Measurements from ENCODE around the gene RYR1.

RYR1 gene

GRCh38 chr19:38429055-38429810 lies 4.3 kb upstream of the RYR1 start:
- DNase-seq: no peak

- DNase-seq: no peak
Measured at GRCh38 chr19:38429811-38430156, 3.7 kb upstream of the RYR1 start.

GRCh38 chr19:38430931-38431330 lies 2.6 kb upstream of the RYR1 start:
- no peak for DNase-seq

- DNase-seq: no peak
Measured at GRCh38 chr19:38434549-38435051, 1.1 kb downstream of the RYR1 start.

GRCh38 chr19:38437295-38437694 lies 3.8 kb downstream of the RYR1 start:
- DNase-seq: no peak

- no peak for DNase-seq
Measured at GRCh38 chr19:38437917-38438316, 4.4 kb downstream of the RYR1 start.

- no peak for DNase-seq
Measured at GRCh38 chr19:38440592-38440991, 7.1 kb downstream of the RYR1 start.

GRCh38 chr19:38441657-38442348 lies 8.3 kb downstream of the RYR1 start:
- no peak for DNase-seq

GRCh38 chr19:38442736-38443135 lies 9.2 kb downstream of the RYR1 start:
- no peak for DNase-seq

GRCh38 chr19:38443458-38443999 lies 10.0 kb downstream of the RYR1 start:
- DNase-seq: no peak

GRCh38 chr19:38444026-38444425 lies 10.5 kb downstream of the RYR1 start:
- no peak for DNase-seq

GRCh38 chr19:38445362-38445761 lies 11.9 kb downstream of the RYR1 start:
- no peak for DNase-seq

GRCh38 chr19:38448225-38448624 lies 14.7 kb downstream of the RYR1 start:
- no peak for DNase-seq

GRCh38 chr19:38449518-38449917 lies 16.0 kb downstream of the RYR1 start:
- DNase-seq: no peak

GRCh38 chr19:38451036-38451435 lies 17.5 kb downstream of the RYR1 start:
- no peak for DNase-seq

- DNase-seq: no peak
Measured at GRCh38 chr19:38451629-38452028, 18.1 kb downstream of the RYR1 start.

GRCh38 chr19:38452430-38453366 lies 19.2 kb downstream of the RYR1 start:
- peak; percentile 71 for DNase-seq

GRCh38 chr19:38453596-38453995 lies 20.1 kb downstream of the RYR1 start:
- DNase-seq: no peak

- no peak for DNase-seq
Measured at GRCh38 chr19:38455031-38455430, 21.5 kb downstream of the RYR1 start.

- DNase-seq: no peak
Measured at GRCh38 chr19:38457202-38457601, 23.7 kb downstream of the RYR1 start.

GRCh38 chr19:38457690-38458405 lies 24.4 kb downstream of the RYR1 start:
- DNase-seq: no peak

- DNase-seq: no peak
Measured at GRCh38 chr19:38458991-38459390, 25.5 kb downstream of the RYR1 start.
